ENCODE data around the gene CORO2A.

GRCh38 chr9:98199388-98200033 is 7.1 kb upstream of the CORO2A start:
- TF ChIP-seq TAF1 (IDR thresholded peaks at IDR 0.05; ENCODE audit: low read depth) = no peak
- TF ChIP-seq CEBPB (IDR thresholded peaks at IDR 0.05) = no peak
- TF ChIP-seq, protein P1, sequence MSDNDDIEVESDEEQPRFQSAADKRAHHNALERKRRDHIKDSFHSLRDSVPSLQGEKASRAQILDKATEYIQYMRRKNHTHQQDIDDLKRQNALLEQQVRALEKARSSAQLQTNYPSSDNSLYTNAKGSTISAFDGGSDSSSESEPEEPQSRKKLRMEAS (IDR thresholded peaks at IDR 0.05) = no peak
- TF ChIP-seq NFIC (IDR thresholded peaks at IDR 0.05) = no peak
- TF ChIP-seq ZBTB7A (IDR thresholded peaks at IDR 0.05; ENCODE audit: low read depth) = no peak
- TF ChIP-seq EP300 (IDR thresholded peaks at IDR 0.05; ENCODE audit: borderline replicate concordance) = no peak
- no peak for TF ChIP-seq YY1 (IDR thresholded peaks at IDR 0.05; ENCODE audit: low read depth)
- TF ChIP-seq CREB1 (IDR thresholded peaks at IDR 0.05; ENCODE audit: low read depth) = no peak
- no peak for TF ChIP-seq FOXM1 (IDR thresholded peaks at IDR 0.05; ENCODE audit: borderline replicate concordance, low read depth)
- TF ChIP-seq USF1 (IDR thresholded peaks at IDR 0.05) = no peak
- no peak for TF ChIP-seq RAD21 (IDR thresholded peaks at IDR 0.05; ENCODE audit: low read depth)
- TF ChIP-seq, protein P2, sequence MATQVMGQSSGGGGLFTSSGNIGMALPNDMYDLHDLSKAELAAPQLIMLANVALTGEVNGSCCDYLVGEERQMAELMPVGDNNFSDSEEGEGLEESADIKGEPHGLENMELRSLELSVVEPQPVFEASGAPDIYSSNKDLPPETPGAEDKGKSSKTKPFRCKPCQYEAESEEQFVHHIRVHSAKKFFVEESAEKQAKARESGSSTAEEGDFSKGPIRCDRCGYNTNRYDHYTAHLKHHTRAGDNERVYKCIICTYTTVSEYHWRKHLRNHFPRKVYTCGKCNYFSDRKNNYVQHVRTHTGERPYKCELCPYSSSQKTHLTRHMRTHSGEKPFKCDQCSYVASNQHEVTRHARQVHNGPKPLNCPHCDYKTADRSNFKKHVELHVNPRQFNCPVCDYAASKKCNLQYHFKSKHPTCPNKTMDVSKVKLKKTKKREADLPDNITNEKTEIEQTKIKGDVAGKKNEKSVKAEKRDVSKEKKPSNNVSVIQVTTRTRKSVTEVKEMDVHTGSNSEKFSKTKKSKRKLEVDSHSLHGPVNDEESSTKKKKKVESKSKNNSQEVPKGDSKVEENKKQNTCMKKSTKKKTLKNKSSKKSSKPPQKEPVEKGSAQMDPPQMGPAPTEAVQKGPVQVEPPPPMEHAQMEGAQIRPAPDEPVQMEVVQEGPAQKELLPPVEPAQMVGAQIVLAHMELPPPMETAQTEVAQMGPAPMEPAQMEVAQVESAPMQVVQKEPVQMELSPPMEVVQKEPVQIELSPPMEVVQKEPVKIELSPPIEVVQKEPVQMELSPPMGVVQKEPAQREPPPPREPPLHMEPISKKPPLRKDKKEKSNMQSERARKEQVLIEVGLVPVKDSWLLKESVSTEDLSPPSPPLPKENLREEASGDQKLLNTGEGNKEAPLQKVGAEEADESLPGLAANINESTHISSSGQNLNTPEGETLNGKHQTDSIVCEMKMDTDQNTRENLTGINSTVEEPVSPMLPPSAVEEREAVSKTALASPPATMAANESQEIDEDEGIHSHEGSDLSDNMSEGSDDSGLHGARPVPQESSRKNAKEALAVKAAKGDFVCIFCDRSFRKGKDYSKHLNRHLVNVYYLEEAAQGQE (IDR thresholded peaks at IDR 0.05; ENCODE audit: low read depth) = no peak
- TF ChIP-seq TEAD4 (IDR thresholded peaks at IDR 0.05) = no peak
- TF ChIP-seq TCF12 (IDR thresholded peaks at IDR 0.05; ENCODE audit: low read depth) = no peak

All from Ishikawa (cell line).